NCI-H2029 treated with DMSO at 0.1 percent for 48 hours (cell line): ENCODE data around the gene STX12.
A peak's percentile ranks its signal among the peaks of the same experiment; 100 is the strongest.
"Not testable (repeated sequence)": the region's sequence is repeated elsewhere in the genome, so short reads cannot be mapped to it uniquely, and the experiment has no call there.

Source experiments
- DNase-seq: peaks from one replicate; lab custom pipeline; 2025; lab: John Stamatoyannopoulos, UW

Gene STX12

GRCh38 chr1:27830621-27831440, 57.8 kb downstream of the STX12 start, which contains the start of gene PPP1R8:
PPP1R8 (plus strand) TSS chr1:27830782; CDS start chr1:27830836, 54 bp downstream.
- DNase-seq: peak; percentile 70

- no peak for DNase-seq
These were observed 58.8 kb downstream of the STX12 start for GRCh38 chr1:27831568-27832410.

- DNase-seq: no peak
These were observed 59.7 kb downstream of the STX12 start for GRCh38 chr1:27832762-27833161.

- DNase-seq: no peak
These were observed 60.5 kb downstream of the STX12 start for GRCh38 chr1:27833470-27833869.

- DNase-seq: no peak
These were observed 62.0 kb downstream of the STX12 start for GRCh38 chr1:27835046-27835445.

- no peak for DNase-seq
These were observed 62.5 kb downstream of the STX12 start for GRCh38 chr1:27835501-27835900.

- no peak for DNase-seq
These were observed 76.9 kb downstream of the STX12 start for GRCh38 chr1:27849951-27850350.

- no peak for DNase-seq
These were observed 82.1 kb downstream of the STX12 start for GRCh38 chr1:27855085-27855484.

GRCh38 chr1:27856561-27857343, 83.7 kb downstream of the STX12 start:
- no peak for DNase-seq

GRCh38 chr1:27857552-27857951, 84.5 kb downstream of the STX12 start:
- DNase-seq: not testable (repeated sequence)

- peak; percentile 35 for DNase-seq
These were observed 85.3 kb downstream of the STX12 start for GRCh38 chr1:27858072-27858948.

GRCh38 chr1:27858949-27859576, 86.0 kb downstream of the STX12 start:
- DNase-seq: no peak

- no peak for DNase-seq
These were observed 88.4 kb downstream of the STX12 start for GRCh38 chr1:27861436-27861835.

GRCh38 chr1:27862004-27862403, 89.0 kb downstream of the STX12 start:
- no peak for DNase-seq

GRCh38 chr1:27862671-27863537, 89.9 kb downstream of the STX12 start:
- DNase-seq: no peak

GRCh38 chr1:27863538-27863915, 90.5 kb downstream of the STX12 start:
- DNase-seq: no peak

- no peak for DNase-seq
These were observed 91.4 kb downstream of the STX12 start for GRCh38 chr1:27864264-27864895.

- no peak for DNase-seq
These were observed 92.8 kb downstream of the STX12 start for GRCh38 chr1:27865821-27866220.

- DNase-seq: no peak
These were observed 95.5 kb downstream of the STX12 start for GRCh38 chr1:27868556-27868931.
